Ovary (tissue), 3 donors: ENCODE data around the gene OTUD7B.

Experiments
- CTCF ChIP-seq, 3 donors: fragments of 450-650 bp in 2 of 3; fragments of 200-600 bp in 1 of 3; IDR thresholded peaks; one replicate each; pipeline versions ENCODE4 v1.5.1 to v1.8.0; 2016 to 2022; ENCODE audit warnings: antibody characterized with exemption in 3 of 3, mild to moderate bottlenecking in 1 of 3
- EP300 ChIP-seq: sonication (generic); formaldehyde crosslinking; IDR thresholded peaks from one replicate; pipeline ENCODE4 v1.6.1; 2017; ENCODE audit warnings: antibody characterized with exemption
- POLR2A ChIP-seq: fragments of 450-650 bp; IDR thresholded peaks from one replicate; pipeline ENCODE4 v1.6.1; 2017; ENCODE audit warnings: antibody characterized with exemption, mild to moderate bottlenecking, moderate library complexity
- donor health status: DM: no; HTN: no; CAD: no.

- TF ChIP-seq CTCF (IDR thresholded peaks at IDR 0.05) (no peak), POLR2A (no peak), EP300 (no peak)
These were observed 728 bp downstream of the OTUD7B start for GRCh38 chr1:150009604-150010392.
